Measurements from ENCODE around the gene CPNE8.

CPNE8 gene

GRCh38 chr12:38610808-38611350 lies 294.5 kb downstream of the CPNE8 start:
- DNase-seq: no peak

- no peak for DNase-seq
Measured at GRCh38 chr12:38607295-38607694, 298.1 kb downstream of the CPNE8 start.
